Subcutaneous abdominal adipose tissue (tissue), 5 donors: ENCODE results near the gene TLL1.

Source experiments
- H3K27ac ChIP-seq: one replicate; pipeline ENCODE4 v1.7.0; 2013; ENCODE audit warnings: low read depth, mild to moderate bottlenecking, inconsistent platforms, low read length, moderate library complexity
- H3K27me3 ChIP-seq, 5 donors: one replicate each; pipeline ENCODE4 v1.7.0; 2013; ENCODE audit warnings: low read length in 5 of 5, inconsistent platforms in 1 of 5; ENCODE audit not compliant: control insufficient read depth in 5 of 5, insufficient read depth in 4 of 5
- H3K36me3 ChIP-seq, 5 donors: one replicate each; pipeline ENCODE4 v1.7.0; 2013; ENCODE audit warnings: low read length in 5 of 5; ENCODE audit not compliant: control insufficient read depth in 5 of 5, insufficient read depth in 5 of 5
- H3K4me1 ChIP-seq, 5 donors: one replicate each; pipeline ENCODE4 v1.7.0; 2013; ENCODE audit warnings: low read length in 5 of 5, mild to moderate bottlenecking in 3 of 5, moderate library complexity in 1 of 5; ENCODE audit not compliant: control insufficient read depth in 5 of 5, insufficient read depth in 5 of 5
- H3K4me3 ChIP-seq, 5 donors: one replicate each; pipeline ENCODE4 v1.7.0; 2013; ENCODE audit warnings: low read length in 5 of 5, low read depth in 1 of 5
- H3K9ac ChIP-seq, 5 donors: one replicate each; pipeline ENCODE4 v1.7.0; 2013; ENCODE audit warnings: low read length in 5 of 5, mild to moderate bottlenecking in 4 of 5, moderate library complexity in 3 of 5
- H3K9me3 ChIP-seq, 5 donors: one replicate each; pipeline ENCODE4 v1.7.0; 2013; ENCODE audit warnings: low read length in 5 of 5; ENCODE audit not compliant: control insufficient read depth in 5 of 5
- donor health status: healthy.
- donor health status: healthy.
- donor health status: healthy.
- donor health status: healthy.
- donor health status: healthy.

Gene TLL1

GRCh38 chr4:166091912-166092510 lies 219.0 kb downstream of the TLL1 start:
- Histone ChIP-seq H3K4me3 (no peak overlapping the region), H3K9me3 (no peaks in the 10 kb centered on the region), H3K27me3 (no peaks in the 10 kb centered on the region), H3K27ac (no peak overlapping the region), H3K36me3 (no peaks in the 10 kb centered on the region), H3K4me1 (no peaks in the 10 kb centered on the region), H3K9ac (no peak overlapping the region)

- Histone ChIP-seq H3K27me3 (no peaks in the 10 kb centered on the region), H3K4me3 (no peak overlapping the region), H3K9me3 (no peaks in the 10 kb centered on the region), H3K27ac (no peak overlapping the region), H3K9ac (no peak overlapping the region), H3K4me1 (no peaks in the 10 kb centered on the region), H3K36me3 (no peaks in the 10 kb centered on the region)
Observed at GRCh38 chr4:166092797-166093290, 219.8 kb downstream of the TLL1 start.

- no peak overlapping the region for H3K4me3 ChIP-seq
- H3K27me3 ChIP-seq, result no peaks in the 10 kb centered on the region
- H3K9ac ChIP-seq, result no peak overlapping the region
- no peak overlapping the region for H3K27ac ChIP-seq
- no peaks in the 10 kb centered on the region for H3K9me3 ChIP-seq
- no peaks in the 10 kb centered on the region for H3K4me1 ChIP-seq
- no peaks in the 10 kb centered on the region for H3K36me3 ChIP-seq
Observed at GRCh38 chr4:166104623-166105022, 231.6 kb downstream of the TLL1 start.

GRCh38 chr4:166121897-166122296 lies 248.9 kb downstream of the TLL1 start:
- H3K9ac ChIP-seq, result no peak overlapping the region
- no peak overlapping the region for H3K4me3 ChIP-seq
- H3K27ac ChIP-seq, result no peak overlapping the region
- no peaks in the 10 kb centered on the region for H3K9me3 ChIP-seq
- no peaks in the 10 kb centered on the region for H3K27me3 ChIP-seq
- H3K36me3 ChIP-seq, result no peaks in the 10 kb centered on the region
- H3K4me1 ChIP-seq, result no peaks in the 10 kb centered on the region

GRCh38 chr4:166123546-166123945 lies 250.5 kb downstream of the TLL1 start:
- Histone ChIP-seq H3K4me1 (peaks cover 0 to 3% (median 0%) of the 10 kb centered on the region in 5 donors), H3K36me3 (no peaks in the 10 kb centered on the region), H3K27me3 (no peaks in the 10 kb centered on the region), H3K9me3 (no peaks in the 10 kb centered on the region), H3K4me3 (no peak overlapping the region), H3K27ac (no peak overlapping the region), H3K9ac (no peak overlapping the region)

- Histone ChIP-seq H3K9ac (no peak overlapping the region), H3K9me3 (no peaks in the 10 kb centered on the region), H3K27ac (no peak overlapping the region), H3K4me1 (peaks cover 0 to 3% (median 0%) of the 10 kb centered on the region in 5 donors), H3K4me3 (no peak overlapping the region), H3K27me3 (no peaks in the 10 kb centered on the region), H3K36me3 (no peaks in the 10 kb centered on the region)
Observed at GRCh38 chr4:166128403-166128802, 255.4 kb downstream of the TLL1 start.

GRCh38 chr4:166134285-166134684 lies 261.2 kb downstream of the TLL1 start:
- H3K4me3 ChIP-seq, result no peak overlapping the region
- no peak overlapping the region for H3K27ac ChIP-seq
- H3K9me3 ChIP-seq, result peaks cover 0 to 2% (median 0%) of the 10 kb centered on the region in 5 donors
- H3K36me3 ChIP-seq, result no peaks in the 10 kb centered on the region
- no peak overlapping the region for H3K9ac ChIP-seq
- H3K27me3 ChIP-seq, result no peaks in the 10 kb centered on the region
- no peaks in the 10 kb centered on the region for H3K4me1 ChIP-seq

GRCh38 chr4:166140951-166141350 lies 267.9 kb downstream of the TLL1 start:
- Histone ChIP-seq H3K9me3 (peaks cover 0 to 2% (median 0%) of the 10 kb centered on the region in 5 donors), H3K4me1 (no peaks in the 10 kb centered on the region), H3K27ac (no peak overlapping the region)

GRCh38 chr4:166143227-166143626 lies 270.2 kb downstream of the TLL1 start:
- H3K27me3 ChIP-seq, result no peaks in the 10 kb centered on the region
- H3K4me3 ChIP-seq, result no peak overlapping the region
- no peaks in the 10 kb centered on the region for H3K36me3 ChIP-seq
- no peak overlapping the region for H3K27ac ChIP-seq
- no peak overlapping the region for H3K9ac ChIP-seq
- no peaks in the 10 kb centered on the region for H3K9me3 ChIP-seq
- H3K4me1 ChIP-seq, result no peaks in the 10 kb centered on the region

More at GRCh38 chr4:166140951-166141350, 267.9 kb downstream of the TLL1 start:
- H3K9ac ChIP-seq, result no peak overlapping the region
- no peaks in the 10 kb centered on the region for H3K36me3 ChIP-seq
- H3K4me3 ChIP-seq, result no peak overlapping the region
- no peaks in the 10 kb centered on the region for H3K27me3 ChIP-seq

- no peak overlapping the region for H3K9ac ChIP-seq
- no peaks in the 10 kb centered on the region for H3K36me3 ChIP-seq
- no peaks in the 10 kb centered on the region for H3K27me3 ChIP-seq
- H3K27ac ChIP-seq, result no peak overlapping the region
- H3K4me3 ChIP-seq, result no peak overlapping the region
- H3K4me1 ChIP-seq, result no peaks in the 10 kb centered on the region
- no peaks in the 10 kb centered on the region for H3K9me3 ChIP-seq
Observed at GRCh38 chr4:166144607-166145006, 271.6 kb downstream of the TLL1 start.
